AG09319 (cell line): ENCODE results near the gene HAUS6.
A peak's percentile ranks its signal among the peaks of the same experiment; 100 is the strongest.
"Not testable (repeated sequence)": the region's sequence is repeated elsewhere in the genome, so short reads cannot be mapped to it uniquely, and the experiment has no call there.

ENCODE experiments used
- DNase-seq: peaks from one replicate; pipeline ENCODE4 v3.0.0-alpha.2; 2010; ENCODE audit warnings: low read depth; ENCODE audit errors: extremely low read depth
- CTCF ChIP-seq: IDR thresholded peaks from 2 replicates; pipeline ENCODE4 v1.5.1; 2011; ENCODE audit warnings: low read depth, mild to moderate bottlenecking, inconsistent platforms, low read length, moderate library complexity

Gene HAUS6

GRCh38 chr9:19028835-19029451 is 73.8 kb downstream of the HAUS6 start:
- DNase-seq = peak; percentile 42
- TF ChIP-seq CTCF = peak; percentile 61

DNA sequence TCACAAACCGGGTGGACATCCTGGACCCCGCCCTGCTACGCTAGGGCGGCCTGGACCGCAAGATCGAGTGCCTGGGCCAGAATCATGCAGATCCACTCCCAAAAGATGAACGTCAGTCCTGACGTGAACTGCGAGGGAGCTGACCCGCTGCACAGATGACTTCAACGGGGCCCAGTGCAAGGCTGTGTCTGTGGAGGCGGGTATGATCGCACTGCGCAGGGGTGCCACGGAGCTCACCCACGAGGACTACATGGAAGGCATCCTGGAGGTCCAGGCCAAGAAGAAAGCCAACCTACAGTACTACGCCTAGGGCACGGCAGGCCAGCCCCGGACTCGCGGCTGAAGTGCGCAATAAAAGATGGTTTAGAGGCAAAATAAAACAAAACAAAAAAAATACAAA is 74.9 kb downstream of the HAUS6 start:
- no peak for TF ChIP-seq CTCF
- DNase-seq = no peak

DNA sequence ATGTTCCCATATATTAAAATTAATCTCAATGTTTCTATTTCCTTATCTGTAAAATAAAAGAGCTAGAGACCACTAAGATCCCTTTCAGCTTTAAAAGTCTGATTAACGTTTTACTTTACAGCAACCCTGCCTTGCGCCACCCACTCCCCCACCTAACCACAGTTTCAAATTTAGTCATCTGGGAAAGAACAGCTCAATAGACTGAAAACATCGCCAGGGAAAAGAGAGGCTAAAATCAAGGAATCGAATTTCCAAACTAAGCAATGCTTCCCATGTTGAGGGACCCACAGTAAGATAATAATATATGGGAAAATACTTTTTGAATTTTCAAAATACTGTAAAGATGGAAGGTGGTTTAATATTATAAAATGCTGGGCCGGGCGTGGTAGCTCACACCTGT is 76.3 kb downstream of the HAUS6 start:
- DNase-seq = no peak
- no peak for TF ChIP-seq CTCF

DNA sequence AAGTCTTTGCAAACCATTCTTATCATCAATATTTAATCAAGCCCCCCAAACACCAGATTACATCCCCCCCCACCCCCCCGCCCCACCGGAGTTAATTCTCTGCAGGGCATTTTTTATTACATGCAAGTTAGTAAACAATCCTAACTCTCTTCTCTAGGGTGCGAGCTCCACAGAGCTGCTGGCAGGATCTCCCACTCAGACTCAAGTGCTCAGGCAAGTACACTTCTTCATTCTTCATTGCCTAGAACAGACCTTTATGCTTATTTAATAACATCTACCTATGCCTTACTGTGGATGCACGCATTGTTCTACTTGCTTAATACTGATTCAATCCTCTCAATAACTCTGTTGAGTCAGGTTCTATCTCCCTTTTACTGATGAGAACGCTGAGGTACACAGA is 79.6 kb downstream of the HAUS6 start:
- no peak for TF ChIP-seq CTCF
- no peak for DNase-seq

GRCh38 chr9:19022206-19022605 is 80.5 kb downstream of the HAUS6 start:
- no peak for DNase-seq
- no peak for TF ChIP-seq CTCF

- DNase-seq = not testable (repeated sequence)
Observed at GRCh38 chr9:19021649-19022048, 81.1 kb downstream of the HAUS6 start.

DNA sequence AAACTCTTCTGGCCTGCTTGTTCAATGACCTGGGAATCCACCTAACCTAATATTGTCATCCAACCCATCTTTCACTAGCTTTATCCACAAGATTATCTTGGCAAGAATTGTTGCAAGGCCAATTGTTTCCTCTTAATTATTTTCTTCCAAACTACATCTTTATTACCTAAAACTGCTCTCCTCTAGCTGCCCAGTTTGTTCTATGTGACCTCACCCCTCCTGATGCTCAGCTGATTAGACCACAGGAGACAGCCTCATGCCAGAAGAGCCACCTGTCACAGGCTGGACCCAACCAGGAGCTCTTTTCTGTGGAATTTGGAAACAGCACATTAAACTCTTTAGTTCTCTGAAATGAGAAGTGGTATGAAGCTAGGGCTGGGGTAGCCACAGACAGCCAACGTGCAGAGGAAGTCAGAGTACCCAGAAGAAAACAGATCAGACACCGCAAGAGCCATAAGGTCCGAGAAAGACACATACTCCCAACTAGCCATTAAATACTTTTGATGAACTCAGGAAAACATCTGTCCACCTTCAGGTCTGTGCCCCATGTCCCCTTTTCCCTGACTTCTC is 81.7 kb downstream of the HAUS6 start:
- TF ChIP-seq CTCF = no peak

DNA sequence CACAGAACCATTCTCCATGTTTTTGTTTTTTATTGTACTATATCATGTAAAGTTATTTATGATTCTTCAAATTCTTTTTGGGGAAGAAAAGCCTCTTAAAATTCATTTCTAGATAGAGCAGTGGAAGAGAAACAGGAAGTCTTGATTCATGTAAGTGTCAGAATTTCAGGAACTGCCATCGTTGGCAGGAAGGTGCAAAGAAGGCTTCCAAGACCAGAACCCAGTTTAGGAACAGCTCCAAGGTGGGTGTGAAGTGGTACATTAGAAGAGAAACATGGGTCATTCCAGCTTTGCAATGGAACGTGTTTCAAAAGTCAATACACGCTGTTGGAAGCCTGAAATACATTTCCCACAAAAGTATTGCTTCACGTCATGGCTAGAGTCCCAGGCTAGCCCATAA is 84.5 kb downstream of the HAUS6 start:
- DNase-seq = no peak
- TF ChIP-seq CTCF = no peak

More for the DNA sequence above, 81.7 kb downstream of the HAUS6 start:
- DNase-seq = no peak
